Ascending aorta (tissue), 2 donors: Measurements from ENCODE around the gene CPPED1. TPM values are rescaled to one million over a fixed set of nuclear protein-coding genes. Genes with fewer than 3 reads are reported as not detected.

Experiments used
- DNase-seq, 2 donors: peaks; one replicate each; pipeline ENCODE4 v3.0.0-alpha.2; 2019; ENCODE audit warnings: low spot score in 2 of 2
- H3K27ac ChIP-seq, 2 donors: fragments of 200-600 bp; sonication (generic); one replicate each; pipeline ENCODE4 v1.5.1; 2016 to 2017; ENCODE audit warnings: mild to moderate bottlenecking in 1 of 2
- H3K27me3 ChIP-seq: fragments of 200-600 bp; sonication (generic); one replicate; pipeline ENCODE4 v1.5.1; 2017
- H3K36me3 ChIP-seq, 2 donors: fragments of 200-600 bp; sonication (generic); one replicate each; pipeline ENCODE4 v1.5.1; 2016
- H3K4me1 ChIP-seq, 2 donors: fragments of 200-600 bp; sonication (generic); one replicate each; pipeline ENCODE4 v1.5.1; 2016 to 2017; ENCODE audit warnings: mild to moderate bottlenecking in 1 of 2
- H3K4me3 ChIP-seq, 2 donors: fragments of 200-600 bp; sonication (generic); one replicate each; pipeline ENCODE4 v1.5.1; 2016 to 2017; ENCODE audit warnings: mild to moderate bottlenecking in 1 of 2
- H3K9me3 ChIP-seq, 2 donors: fragments of 200-600 bp; sonication (generic); one replicate each; pipeline ENCODE4 v1.5.1; 2016
- intact Hi-C: fragments of 100-400 bp; cut with DNase I; formaldehyde crosslinking; loops from one replicate; pipeline ENCODE4 v1.15.1; 2023
- total RNA-seq: library from RNA; depleted of rRNA; stranded (reverse); fragments of >200 nt; gene quantifications from one replicate; pipeline ENCODE4 v1.1.0, GENCODE V29; 2016
- TF ChIP-seq, protein P1 (sequence below), 3 experiments: fragments of 200-600 bp in 2 of 3; fragments of 450-650 bp in 1 of 3; sonication (generic) in 2 of 3; IDR thresholded peaks; one replicate each; pipeline ENCODE4 v1.5.1; 2016 to 2019; ENCODE audit warnings: antibody characterized with exemption in 3 of 3, mild to moderate bottlenecking in 1 of 3, moderate library complexity in 1 of 3

Gene CPPED1
- total RNA-seq, 1 donor from 2014 or later: 13.3 TPM

DNA sequence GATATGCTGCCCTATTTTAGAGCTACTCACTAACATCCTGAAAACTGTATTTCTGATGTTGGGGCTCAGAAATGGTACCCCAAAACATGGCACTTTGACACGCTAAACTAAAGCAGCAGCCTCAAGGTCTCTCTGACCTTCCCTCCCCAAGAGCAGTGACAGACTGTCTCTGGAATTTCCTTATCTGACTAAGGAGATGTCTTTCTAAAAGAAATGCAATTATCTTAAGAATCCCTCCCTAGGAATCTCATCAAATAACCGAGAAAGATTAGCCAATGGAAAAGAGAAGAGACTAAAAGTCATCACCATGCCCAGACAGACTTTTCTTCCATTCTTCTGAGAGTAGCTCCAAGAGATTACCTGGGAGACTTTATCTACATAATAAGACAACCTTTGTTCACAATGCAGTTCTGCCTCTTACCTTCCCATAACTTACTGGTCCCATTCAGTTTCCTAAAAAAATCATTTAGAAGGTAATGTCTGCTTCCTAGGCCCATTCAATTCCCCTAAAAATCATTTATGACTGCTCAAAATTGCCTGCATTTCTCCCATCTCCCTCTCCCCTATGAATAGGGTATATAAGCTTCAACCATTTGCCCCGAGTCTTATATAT lies 123.9 kb downstream of the CPPED1 start:
- TF ChIP-seq, protein P1, sequence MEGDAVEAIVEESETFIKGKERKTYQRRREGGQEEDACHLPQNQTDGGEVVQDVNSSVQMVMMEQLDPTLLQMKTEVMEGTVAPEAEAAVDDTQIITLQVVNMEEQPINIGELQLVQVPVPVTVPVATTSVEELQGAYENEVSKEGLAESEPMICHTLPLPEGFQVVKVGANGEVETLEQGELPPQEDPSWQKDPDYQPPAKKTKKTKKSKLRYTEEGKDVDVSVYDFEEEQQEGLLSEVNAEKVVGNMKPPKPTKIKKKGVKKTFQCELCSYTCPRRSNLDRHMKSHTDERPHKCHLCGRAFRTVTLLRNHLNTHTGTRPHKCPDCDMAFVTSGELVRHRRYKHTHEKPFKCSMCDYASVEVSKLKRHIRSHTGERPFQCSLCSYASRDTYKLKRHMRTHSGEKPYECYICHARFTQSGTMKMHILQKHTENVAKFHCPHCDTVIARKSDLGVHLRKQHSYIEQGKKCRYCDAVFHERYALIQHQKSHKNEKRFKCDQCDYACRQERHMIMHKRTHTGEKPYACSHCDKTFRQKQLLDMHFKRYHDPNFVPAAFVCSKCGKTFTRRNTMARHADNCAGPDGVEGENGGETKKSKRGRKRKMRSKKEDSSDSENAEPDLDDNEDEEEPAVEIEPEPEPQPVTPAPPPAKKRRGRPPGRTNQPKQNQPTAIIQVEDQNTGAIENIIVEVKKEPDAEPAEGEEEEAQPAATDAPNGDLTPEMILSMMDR (IDR thresholded peaks at IDR 0.05): no peak
- no peak overlapping the region for H3K27ac ChIP-seq
- H3K4me1 ChIP-seq: no peaks in the 10 kb centered on the region
- DNase-seq: no peak
- H3K4me3 ChIP-seq: no peak overlapping the region
- no peaks in the 10 kb centered on the region for H3K27me3 ChIP-seq
- peaks cover 0 to 7% of the 10 kb centered on the region in 2 donors for H3K9me3 ChIP-seq
- H3K36me3 ChIP-seq: no peaks in the 10 kb centered on the region
- intact Hi-C loops: no loop called here

DNA sequence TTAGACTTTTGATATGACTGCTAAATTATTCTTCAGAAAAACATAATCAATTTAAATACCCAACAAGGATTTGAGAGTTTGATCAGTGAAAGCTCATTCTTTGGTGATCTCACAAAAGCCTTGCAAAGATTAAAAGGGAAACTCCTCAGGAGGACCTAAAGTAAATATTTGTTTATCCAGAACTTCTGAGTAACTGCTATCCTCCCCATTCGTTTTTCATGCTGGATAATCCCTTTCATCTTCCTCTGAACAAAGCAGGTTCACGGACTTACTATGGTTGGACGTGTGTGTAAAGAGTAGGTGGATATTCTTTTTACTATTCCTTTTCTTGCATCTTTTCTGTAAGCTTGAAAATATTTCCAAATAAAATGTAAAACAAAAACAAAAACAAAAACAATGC lies 124.7 kb downstream of the CPPED1 start:
- intact Hi-C loops: no loop called here
- Histone ChIP-seq H3K4me1 (no peaks in the 10 kb centered on the region), H3K9me3 (peaks cover 0 to 7% of the 10 kb centered on the region in 2 donors), H3K27me3 (no peaks in the 10 kb centered on the region), H3K4me3 (no peak overlapping the region), H3K27ac (no peak overlapping the region), H3K36me3 (peaks cover 0 to 1% of the 10 kb centered on the region in 2 donors)
- DNase-seq: no peak
- TF ChIP-seq, protein P1 (IDR thresholded peaks at IDR 0.05): no peak

DNA sequence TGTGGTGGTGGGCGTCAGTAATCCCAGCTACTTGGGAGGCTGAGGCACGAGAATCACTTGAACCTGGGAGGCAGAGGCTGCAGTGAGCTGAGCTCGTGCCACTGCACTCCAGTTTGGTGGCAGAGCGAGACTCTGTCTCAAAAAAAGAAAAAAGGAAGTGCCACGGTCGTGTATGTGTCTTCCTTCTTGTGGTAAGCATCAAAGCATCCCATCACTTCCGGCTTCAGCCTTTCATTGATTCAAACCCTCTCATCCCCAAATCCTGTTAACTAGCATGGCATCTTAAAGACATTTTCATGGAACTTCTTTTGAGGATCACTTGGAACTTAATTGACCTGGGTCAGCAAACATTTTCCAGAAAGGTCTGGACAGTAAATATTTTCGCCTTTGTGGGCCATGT lies 126.2 kb downstream of the CPPED1 start:
- H3K4me1 ChIP-seq: no peaks in the 10 kb centered on the region
- H3K4me3 ChIP-seq: no peak overlapping the region
- H3K27me3 ChIP-seq: no peaks in the 10 kb centered on the region
- intact Hi-C loops: no loop called here
- DNase-seq: no peak
- no peak overlapping the region for H3K27ac ChIP-seq
- peaks cover 3 to 7% of the 10 kb centered on the region in 2 donors for H3K36me3 ChIP-seq
- TF ChIP-seq, protein P1 (IDR thresholded peaks at IDR 0.05): no peak
- H3K9me3 ChIP-seq: peaks cover 0 to 7% of the 10 kb centered on the region in 2 donors

DNA sequence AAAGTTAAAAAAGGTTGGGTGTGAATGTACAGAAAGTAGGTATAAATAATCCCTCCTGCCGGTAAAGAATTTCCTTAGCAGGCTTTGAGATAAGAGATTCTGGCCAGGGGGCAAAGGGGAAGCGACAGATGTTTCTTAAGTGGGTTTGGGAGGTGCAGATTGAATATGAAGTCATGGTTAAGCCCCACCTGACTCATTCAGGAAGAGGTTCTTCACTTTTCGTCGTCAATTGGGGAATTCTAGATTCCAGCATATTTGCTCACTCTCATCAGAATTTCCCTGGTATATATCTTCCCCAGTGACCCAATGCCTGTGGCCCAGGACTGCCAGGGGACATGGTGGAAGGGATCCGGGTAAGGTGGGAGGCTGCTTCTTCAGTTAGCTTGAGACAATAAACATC lies 127.8 kb downstream of the CPPED1 start:
- no peaks in the 10 kb centered on the region for H3K27me3 ChIP-seq
- H3K36me3 ChIP-seq: peaks cover 3 to 7% of the 10 kb centered on the region in 2 donors
- peaks cover 0 to 7% of the 10 kb centered on the region in 2 donors for H3K9me3 ChIP-seq
- no peak overlapping the region for H3K4me3 ChIP-seq
- intact Hi-C loops: no loop called here
- TF ChIP-seq, protein P1 (IDR thresholded peaks at IDR 0.05): no peak
- no peaks in the 10 kb centered on the region for H3K4me1 ChIP-seq
- no peak overlapping the region for H3K27ac ChIP-seq
- no peak for DNase-seq

DNA sequence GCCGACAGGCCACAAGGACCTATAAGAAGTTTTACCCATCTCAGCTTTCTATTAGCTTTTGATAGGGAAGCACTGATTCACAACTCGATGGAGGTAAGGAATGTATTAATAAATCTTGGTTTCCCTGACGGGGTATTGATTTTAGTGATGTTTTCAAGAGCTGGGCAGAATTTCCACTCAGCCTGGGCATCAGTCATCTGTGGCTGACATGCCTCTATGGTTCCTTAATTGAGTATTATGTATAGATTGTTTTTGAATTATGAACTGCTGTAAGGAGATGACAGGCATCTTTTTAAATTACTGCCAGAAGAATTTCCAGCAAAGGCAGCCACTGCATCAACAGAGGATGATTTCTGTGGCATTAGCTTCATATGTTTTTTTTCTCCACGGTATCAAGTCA lies 128.6 kb downstream of the CPPED1 start:
- peaks cover 3 to 8% of the 10 kb centered on the region in 2 donors for H3K36me3 ChIP-seq
- no peaks in the 10 kb centered on the region for H3K27me3 ChIP-seq
- TF ChIP-seq, protein P1 (IDR thresholded peaks at IDR 0.05): no peak
- intact Hi-C loops: no loop called here
- H3K9me3 ChIP-seq: peaks cover under 1 to 7% of the 10 kb centered on the region in 2 donors
- H3K4me3 ChIP-seq: no peak overlapping the region
- DNase-seq: no peak
- H3K4me1 ChIP-seq: no peaks in the 10 kb centered on the region
- H3K27ac ChIP-seq: no peak overlapping the region

DNA sequence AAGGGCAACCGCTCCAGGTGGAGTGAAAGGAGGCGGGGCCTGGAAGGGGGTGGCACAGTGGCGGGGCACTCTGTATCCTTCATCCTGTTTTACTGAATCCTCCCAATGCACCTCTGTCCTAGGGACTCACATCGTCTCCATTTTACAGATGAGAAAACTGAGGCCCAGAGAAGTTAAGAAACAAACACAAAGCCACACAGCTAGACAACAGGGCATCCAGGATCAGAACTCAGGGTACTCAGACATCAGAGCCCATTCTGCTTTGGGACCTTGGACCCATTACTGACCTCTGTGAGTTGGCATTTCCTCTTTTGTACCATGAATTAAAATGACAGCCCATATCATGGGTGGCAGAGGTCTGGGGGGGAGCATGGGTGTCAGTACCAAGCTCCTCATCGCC lies 129.2 kb downstream of the CPPED1 start:
- intact Hi-C loops: no loop called here
- Histone ChIP-seq H3K9me3 (peaks cover 3 to 6% of the 10 kb centered on the region in 2 donors), H3K27ac (no peak overlapping the region), H3K4me3 (no peak overlapping the region), H3K4me1 (no peaks in the 10 kb centered on the region), H3K36me3 (peaks cover 7 to 13% of the 10 kb centered on the region in 2 donors), H3K27me3 (no peaks in the 10 kb centered on the region)
- TF ChIP-seq, protein P1 (IDR thresholded peaks at IDR 0.05): no peak
- no peak for DNase-seq
